Fibroblast of mammary gland (primary cell): ENCODE data around the gene CPLX1.
A peak's percentile ranks its signal among the peaks of the same experiment; 100 is the strongest.

Source experiments
- DNase-seq: peaks from one replicate; pipeline ENCODE4 v3.0.0-alpha.2; 2010; ENCODE audit warnings: low read depth
- H3K4me3 ChIP-seq: 2 replicates; pipeline ENCODE4 v1.5.1; 2011; ENCODE audit warnings: low read depth, mild to moderate bottlenecking, low read length, moderate library complexity; ENCODE audit not compliant: control insufficient read depth
- CTCF ChIP-seq: conservative IDR thresholded peaks from 2 replicates; pipeline ENCODE4 v1.5.1; 2011; ENCODE audit warnings: low read depth, low read length, inconsistent platforms; ENCODE audit not compliant: control insufficient read depth, insufficient read depth

Gene CPLX1

GRCh38 chr4:773214-773613 is 52.7 kb downstream of the CPLX1 start:
- no peak for DNase-seq
- no peak overlapping the region for H3K4me3 ChIP-seq
- no peak for TF ChIP-seq CTCF

GRCh38 chr4:772776-773175 is 53.2 kb downstream of the CPLX1 start:
- no peak for TF ChIP-seq CTCF
- no peak for DNase-seq
- no peak overlapping the region for H3K4me3 ChIP-seq

- no peak for TF ChIP-seq CTCF
- DNase-seq: peak; percentile 56
Observed at GRCh38 chr4:772118-772517, 53.8 kb downstream of the CPLX1 start.

GRCh38 chr4:771464-771863 is 54.5 kb downstream of the CPLX1 start:
- TF ChIP-seq CTCF: no peak
- DNase-seq: no peak
- H3K4me3 ChIP-seq: no peak overlapping the region

More at GRCh38 chr4:772118-772517, 53.8 kb downstream of the CPLX1 start:
- no peak overlapping the region for H3K4me3 ChIP-seq

- H3K4me3 ChIP-seq: no peak overlapping the region
- DNase-seq: peak; percentile 59
- no peak for TF ChIP-seq CTCF
Observed at GRCh38 chr4:770022-770421, 55.9 kb downstream of the CPLX1 start.

GRCh38 chr4:769511-769910 is 56.4 kb downstream of the CPLX1 start:
- DNase-seq: no peak
- no peak overlapping the region for H3K4me3 ChIP-seq
- no peak for TF ChIP-seq CTCF

- DNase-seq: no peak
- no peak overlapping the region for H3K4me3 ChIP-seq
Observed at GRCh38 chr4:768995-769394, 56.9 kb downstream of the CPLX1 start.

More at GRCh38 chr4:768995-769394, 56.9 kb downstream of the CPLX1 start:
- TF ChIP-seq CTCF: no peak
